PC-9 (cell line): ENCODE results near the gene PCGF2.

ENCODE experiments used
- EZH2 ChIP-seq: fragments of 200-600 bp; sonication (generic); IDR thresholded peaks from 2 replicates; pipeline ENCODE4 v1.8.0; 2017; ENCODE audit warnings: antibody characterized with exemption, low read depth
- TF ChIP-seq, protein P1 (sequence below): fragments of 200-600 bp; sonication (generic); conservative IDR thresholded peaks from 2 replicates; pipeline ENCODE4 v1.6.1; 2017; ENCODE audit warnings: mixed run types, antibody characterized with exemption, mild to moderate bottlenecking, moderate library complexity

DNA sequence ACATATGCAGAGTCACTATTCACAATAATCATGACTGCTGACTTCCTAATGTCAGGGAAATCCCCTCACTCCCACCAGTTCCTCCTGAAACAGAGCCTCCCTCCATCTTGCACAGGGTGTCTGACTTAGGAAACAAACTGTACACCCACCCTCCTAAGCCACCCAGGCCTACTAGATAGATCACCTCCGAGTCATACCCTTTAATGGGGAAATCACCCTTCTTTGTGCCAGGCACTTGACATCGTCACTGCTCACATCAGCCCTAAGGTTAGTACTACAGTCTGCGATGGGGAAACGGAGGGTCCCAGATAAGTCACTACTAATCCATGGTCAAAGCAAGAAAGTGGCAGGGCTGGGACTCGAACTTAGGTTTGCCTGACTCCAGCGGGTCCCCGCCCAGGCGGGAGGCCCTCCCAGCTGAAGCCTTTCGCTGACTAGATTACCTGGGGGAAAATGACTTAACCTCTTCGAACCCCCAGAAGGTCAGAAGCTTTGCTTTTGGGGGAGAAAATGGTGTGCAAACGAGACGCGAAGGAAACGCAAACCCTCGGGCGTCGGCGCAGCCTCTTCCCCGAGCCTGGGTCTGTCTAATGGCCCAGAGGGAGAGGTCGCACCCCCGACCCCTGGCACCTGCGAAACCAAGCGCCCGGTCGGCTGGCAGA lies 46.5 kb downstream of the PCGF2 start:
- TF ChIP-seq, protein P1, sequence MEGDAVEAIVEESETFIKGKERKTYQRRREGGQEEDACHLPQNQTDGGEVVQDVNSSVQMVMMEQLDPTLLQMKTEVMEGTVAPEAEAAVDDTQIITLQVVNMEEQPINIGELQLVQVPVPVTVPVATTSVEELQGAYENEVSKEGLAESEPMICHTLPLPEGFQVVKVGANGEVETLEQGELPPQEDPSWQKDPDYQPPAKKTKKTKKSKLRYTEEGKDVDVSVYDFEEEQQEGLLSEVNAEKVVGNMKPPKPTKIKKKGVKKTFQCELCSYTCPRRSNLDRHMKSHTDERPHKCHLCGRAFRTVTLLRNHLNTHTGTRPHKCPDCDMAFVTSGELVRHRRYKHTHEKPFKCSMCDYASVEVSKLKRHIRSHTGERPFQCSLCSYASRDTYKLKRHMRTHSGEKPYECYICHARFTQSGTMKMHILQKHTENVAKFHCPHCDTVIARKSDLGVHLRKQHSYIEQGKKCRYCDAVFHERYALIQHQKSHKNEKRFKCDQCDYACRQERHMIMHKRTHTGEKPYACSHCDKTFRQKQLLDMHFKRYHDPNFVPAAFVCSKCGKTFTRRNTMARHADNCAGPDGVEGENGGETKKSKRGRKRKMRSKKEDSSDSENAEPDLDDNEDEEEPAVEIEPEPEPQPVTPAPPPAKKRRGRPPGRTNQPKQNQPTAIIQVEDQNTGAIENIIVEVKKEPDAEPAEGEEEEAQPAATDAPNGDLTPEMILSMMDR, result no peak
- TF ChIP-seq EZH2, result no peak
